ENCODE results near the gene TNFRSF8. TPM values are rescaled to one million over a fixed set of nuclear protein-coding genes. Genes with fewer than 3 reads are reported as not detected.

The TNFRSF8 gene
- total RNA-seq, 1 experiment from 2014 or later = 2.9 TPM

GRCh38 chr1:12060500-12060899 lies 2.6 kb upstream of the TNFRSF8 start:
- peaks cover 60% of the 10 kb centered on the region for H3K27me3 Mint-ChIP-seq (ENCODE audit: low read depth)

More at GRCh38 chr1:12060500-12060899, 2.6 kb upstream of the TNFRSF8 start:
- peaks cover 0 to 2% (median 0%) of the 10 kb centered on the region in 3 experiments; a peak in 2 of 7 replicates for H3K36me3 Mint-ChIP-seq (ENCODE audit: insufficient read depth in 1 of 3, low read depth in 3 of 3)
- Histone ChIP-seq H2BK15ac (ENCODE audit: low read depth, low read length) (no peak overlapping the region), H4K20me1 (ENCODE audit: control insufficient read depth, insufficient read depth, insufficient read length) (no peaks in the 10 kb centered on the region), H4K91ac (ENCODE audit: insufficient read length, low read depth, low read length) (no peak overlapping the region), H3K79me2 (ENCODE audit: insufficient read depth, low read length) (no peaks in the 10 kb centered on the region), H3T11ph (ENCODE audit: low read length) (no peak overlapping the region), H3K23ac (ENCODE audit: insufficient read length, low read depth, low read length) (no peak overlapping the region), H4K5ac (ENCODE audit: insufficient read length, low read depth, low read length) (no peak overlapping the region), H3K27me3 (ENCODE audit: insufficient read depth, low read length) (peaks cover 2% of the 10 kb centered on the region; the same call in 1 of the 2 replicates), H3K18ac (ENCODE audit: insufficient read length, low read depth, low read length) (no peak overlapping the region), H3K4me1 (ENCODE audit: insufficient read depth, low read length) (no peaks in the 10 kb centered on the region; the same call in 1 of the 2 replicates), H2BK120ac (ENCODE audit: low read depth, low read length, poor library complexity, severe bottlenecking) (no peak overlapping the region), H2AK5ac (ENCODE audit: insufficient read length, low read length) (no peak overlapping the region), H3K9ac (ENCODE audit: extremely low read depth, insufficient read length, low read length) (no peak overlapping the region), H2BK5ac (ENCODE audit: insufficient read length, low read length) (no peak overlapping the region), H3K79me1 (ENCODE audit: insufficient read depth, low read depth, low read length, poor library complexity, severe bottlenecking) (no peaks in the 10 kb centered on the region), H3K56ac (ENCODE audit: insufficient read length, low read depth, low read length) (no peak overlapping the region), H4K8ac (replicated peaks; ENCODE audit: insufficient read length, low read depth, low read length) (no peak overlapping the region), H3K14ac (ENCODE audit: insufficient read depth, low read length) (no peak overlapping the region), H3K4ac (ENCODE audit: low read depth, low read length) (no peak overlapping the region), H2BK20ac (ENCODE audit: low read depth, low read length, poor library complexity, severe bottlenecking) (no peak overlapping the region), H2AFZ (ENCODE audit: low read length) (no peak overlapping the region), H2BK12ac (ENCODE audit: insufficient read length, low read depth, low read length) (no peak overlapping the region), H3K4me2 (ENCODE audit: insufficient read depth, insufficient read length, low read length) (no peak overlapping the region), H3K9me3 (ENCODE audit: control insufficient read depth, low read depth, low read length) (no peaks in the 10 kb centered on the region), H3K23me2 (ENCODE audit: insufficient read length, low read depth, low read length, poor library complexity, severe bottlenecking) (peaks cover 16% of the 10 kb centered on the region), H3K27ac (ENCODE audit: insufficient read length, low read depth, low read length) (no peak overlapping the region)
- H3K4me3 Mint-ChIP-seq = no peak overlapping the region
- peaks cover 11 to 22% of the 10 kb centered on the region in 2 experiments for H3K4me1 Mint-ChIP-seq
- H3K27ac Mint-ChIP-seq = no peak overlapping the region
- no peak for TF ChIP-seq CTCF (conservative IDR thresholded peaks at IDR 0.05)
- WGBS (ENCODE audit: extremely low coverage, insufficient read length, low lambda C conversion rate) = no CpG with 5 or more reads among the region's 3 CpGs
- peaks cover 4 to 6% of the 10 kb centered on the region in 2 experiments; a peak in 4 of 5 replicates for H3K9me3 Mint-ChIP-seq
- DNase-seq = no peak
